Breast epithelium (tissue), 3 donors: ENCODE measurements around the gene SCAANT1.

ENCODE experiments used
- POLR2A ChIP-seq: fragments of 450-650 bp; IDR thresholded peaks from one replicate; pipeline ENCODE4 v1.6.1; 2016; ENCODE audit warnings: antibody characterized with exemption, mild to moderate bottlenecking, moderate library complexity
- TF ChIP-seq, protein P1 (sequence below), 3 donors: fragments of 450-650 bp; IDR thresholded peaks; one replicate each; pipeline ENCODE4 v1.5.1; 2016 to 2017; ENCODE audit warnings: antibody characterized with exemption in 3 of 3, mild to moderate bottlenecking in 3 of 3, moderate library complexity in 3 of 3

DNA sequence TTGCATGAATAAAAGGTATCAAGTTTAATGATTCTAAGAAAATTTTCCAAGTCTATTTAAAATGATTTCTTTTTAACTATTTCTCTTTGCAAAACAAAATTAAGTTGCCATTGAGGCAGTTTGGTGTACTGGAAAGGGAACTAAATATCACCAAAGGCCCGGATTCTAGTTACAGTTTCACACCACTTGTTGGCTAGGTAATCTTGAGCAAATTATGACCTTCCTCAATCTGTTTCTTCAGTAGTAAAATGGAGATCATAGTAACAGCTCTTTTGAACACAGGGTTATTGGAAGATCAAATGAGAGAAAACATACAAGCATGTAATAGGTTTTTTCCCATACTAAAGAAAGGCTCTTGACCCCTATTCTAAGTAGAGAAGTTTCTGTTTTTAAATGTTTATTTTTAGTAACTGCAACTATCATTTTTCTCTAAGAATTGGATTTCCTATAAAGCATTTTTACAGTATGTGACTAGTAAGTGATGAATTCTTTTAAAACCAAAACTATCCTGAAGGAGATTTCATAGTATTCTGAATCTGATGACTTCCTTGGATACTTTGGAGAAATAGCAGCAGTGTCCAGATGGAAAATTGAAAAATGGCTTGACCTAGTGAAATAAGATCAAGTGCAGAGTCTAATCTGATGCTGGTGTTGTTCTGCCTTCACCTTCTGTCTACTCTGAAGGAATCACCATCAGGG lies 15.7 kb downstream of the SCAANT1 start:
- TF ChIP-seq, protein P1, sequence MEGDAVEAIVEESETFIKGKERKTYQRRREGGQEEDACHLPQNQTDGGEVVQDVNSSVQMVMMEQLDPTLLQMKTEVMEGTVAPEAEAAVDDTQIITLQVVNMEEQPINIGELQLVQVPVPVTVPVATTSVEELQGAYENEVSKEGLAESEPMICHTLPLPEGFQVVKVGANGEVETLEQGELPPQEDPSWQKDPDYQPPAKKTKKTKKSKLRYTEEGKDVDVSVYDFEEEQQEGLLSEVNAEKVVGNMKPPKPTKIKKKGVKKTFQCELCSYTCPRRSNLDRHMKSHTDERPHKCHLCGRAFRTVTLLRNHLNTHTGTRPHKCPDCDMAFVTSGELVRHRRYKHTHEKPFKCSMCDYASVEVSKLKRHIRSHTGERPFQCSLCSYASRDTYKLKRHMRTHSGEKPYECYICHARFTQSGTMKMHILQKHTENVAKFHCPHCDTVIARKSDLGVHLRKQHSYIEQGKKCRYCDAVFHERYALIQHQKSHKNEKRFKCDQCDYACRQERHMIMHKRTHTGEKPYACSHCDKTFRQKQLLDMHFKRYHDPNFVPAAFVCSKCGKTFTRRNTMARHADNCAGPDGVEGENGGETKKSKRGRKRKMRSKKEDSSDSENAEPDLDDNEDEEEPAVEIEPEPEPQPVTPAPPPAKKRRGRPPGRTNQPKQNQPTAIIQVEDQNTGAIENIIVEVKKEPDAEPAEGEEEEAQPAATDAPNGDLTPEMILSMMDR (IDR thresholded peaks at IDR 0.05) = no peak
- no peak for TF ChIP-seq POLR2A
